Endothelial cell of umbilical vein (primary cell): Measurements from ENCODE around the gene EXT2. TPM values are rescaled to one million over a fixed set of nuclear protein-coding genes. Genes with fewer than 3 reads are reported as not detected.

ENCODE experiments used
- BruUV-seq: library from RNA; stranded (reverse); fragments of 400-500 nt; replicated peaks from 2 replicates; lab custom pipeline; 2021; lab: Mats Ljungman, UMichigan
- CTCF ChIA-PET: fragments of 300-600, 350-600 bp; sonication (Branson Sonifier 250); formaldehyde crosslinking; loops from one replicate; lab custom pipeline; 2021; ENCODE audit warnings: antibody characterized with exemption, inconsistent platforms; lab: Charles Lee
- POLR2A ChIA-PET: fragments of 300-600, 350-600 bp; sonication (Branson Sonifier 250); formaldehyde crosslinking; loops from one replicate; lab custom pipeline; 2021; ENCODE audit warnings: antibody characterized with exemption, inconsistent platforms; lab: Charles Lee
- DNase-seq: peaks from one replicate; pipeline ENCODE4 v3.0.0-alpha.2; 2011; ENCODE audit warnings: low read depth, low spot score
- FAIRE-seq: peaks from 2 replicates; lab custom pipeline; 2011; peaks lifted over from hg19 to GRCh38; lab: Jason Lieb, UNC
- H2AFZ ChIP-seq: 2 replicates; pipeline ENCODE4 v1.6.0; 2012; ENCODE audit warnings: low read depth, low read length, control low read depth, inconsistent platforms
- H3K27ac ChIP-seq: 2 replicates; pipeline ENCODE4 v1.5.1; 2011; ENCODE audit warnings: low read depth, mild to moderate bottlenecking, control low read depth, low read length, moderate library complexity; ENCODE audit not compliant: insufficient read depth
- H3K27me3 ChIP-seq, 2 experiments: 2 replicates each; pipeline versions ENCODE4 v1.6.0 to v1.6.1; 2011; ENCODE audit warnings: low read length in 2 of 2, mixed read lengths in 1 of 2; ENCODE audit not compliant: control insufficient read depth in 2 of 2, insufficient read depth in 2 of 2
- H3K36me3 ChIP-seq, 2 experiments: 2 replicates in 1 of 2; 3 replicates in 1 of 2; pipeline ENCODE4 v1.5.1; 2011; ENCODE audit warnings: low read length in 2 of 2, mild to moderate bottlenecking in 1 of 2, moderate library complexity in 1 of 2; ENCODE audit not compliant: control insufficient read depth in 2 of 2, insufficient read depth in 2 of 2; ENCODE audit errors: extremely low read depth in 1 of 2
- H3K4me1 ChIP-seq: 3 replicates; pipeline ENCODE4 v1.5.1; 2011; ENCODE audit warnings: mild to moderate bottlenecking, low read length; ENCODE audit not compliant: control insufficient read depth, insufficient read depth; ENCODE audit errors: extremely low read depth
- H3K4me2 ChIP-seq: 2 replicates; pipeline ENCODE4 v1.6.1; 2011; ENCODE audit warnings: low read length, control low read depth, mixed read lengths; ENCODE audit not compliant: insufficient read depth
- H3K4me3 ChIP-seq, 3 experiments: fragments of 200-600 bp in 1 of 3; sonication (generic), shearing (Covaris generic) in 1 of 3; replicated peaks in 1 of 3; 2 replicates each; pipeline ENCODE4 v1.5.1; 2011 to 2016; ENCODE audit warnings: control low read depth in 3 of 3, low read length in 3 of 3, mild to moderate bottlenecking in 2 of 3, inconsistent platforms in 1 of 3, low read depth in 1 of 3, moderate library complexity in 1 of 3; ENCODE audit not compliant: insufficient read depth in 1 of 3
- H3K79me2 ChIP-seq: 2 replicates; pipeline ENCODE4 v1.6.0; 2012; ENCODE audit warnings: low read length, inconsistent platforms; ENCODE audit not compliant: control insufficient read depth, insufficient read depth
- H3K9ac ChIP-seq: replicated peaks from 2 replicates; pipeline ENCODE3; 2011; ENCODE audit warnings: low read length, control low read depth; ENCODE audit not compliant: insufficient read depth; ENCODE audit errors: extremely low read depth
- H3K9me1 ChIP-seq: replicated peaks from 3 replicates; pipeline ENCODE4 v1.6.0; 2011; ENCODE audit warnings: mild to moderate bottlenecking, low read length; ENCODE audit not compliant: control insufficient read depth, insufficient read depth; ENCODE audit errors: extremely low read depth
- H3K9me3 ChIP-seq: replicated peaks from 2 replicates; pipeline ENCODE4 v1.5.1; 2012; ENCODE audit warnings: low read length, inconsistent platforms; ENCODE audit not compliant: control insufficient read depth, insufficient read depth
- H4K20me1 ChIP-seq: replicated peaks from 2 replicates; pipeline ENCODE3; 2011; ENCODE audit warnings: mild to moderate bottlenecking, low read length; ENCODE audit not compliant: control insufficient read depth, insufficient read depth; ENCODE audit errors: extremely low read depth
- CTCF ChIP-seq, 2 donors: IDR thresholded peaks; 1 replicate in 1 of 2; 2 replicates in 1 of 2; pipeline ENCODE4 v1.5.1; 2011; ENCODE audit warnings: low read length in 2 of 2, mild to moderate bottlenecking in 2 of 2, moderate library complexity in 2 of 2, control low read depth in 1 of 2, inconsistent platforms in 1 of 2, low read depth in 1 of 2; ENCODE audit not compliant: insufficient read depth in 1 of 2; ENCODE audit errors: extremely low read depth in 1 of 2
- EZH2 ChIP-seq: IDR thresholded peaks from 2 replicates; pipeline ENCODE4 v1.6.1; 2012; ENCODE audit warnings: borderline replicate concordance, low read depth, mild to moderate bottlenecking, moderate library complexity, low read length, inconsistent platforms; ENCODE audit not compliant: severe bottlenecking
- FOS ChIP-seq: IDR thresholded peaks from 2 replicates; pipeline ENCODE4 v1.6.1; 2011; ENCODE audit warnings: mild to moderate bottlenecking, low read length, moderate library complexity, borderline replicate concordance; ENCODE audit not compliant: insufficient read depth
- GATA2 ChIP-seq: IDR thresholded peaks from 2 replicates; pipeline ENCODE4 v1.7.0; 2011; ENCODE audit warnings: low read depth, mild to moderate bottlenecking, moderate library complexity, mixed read lengths, low read length; ENCODE audit not compliant: insufficient read length, insufficient read depth
- MYC ChIP-seq: IDR thresholded peaks from one replicate; pipeline ENCODE4 v1.6.1; 2011; ENCODE audit warnings: mild to moderate bottlenecking, low read depth, low read length
- POLR2AphosphoS5 ChIP-seq: IDR thresholded peaks from 2 replicates; pipeline ENCODE4 v1.6.1; 2012; ENCODE audit warnings: low read depth, mild to moderate bottlenecking, control low read depth, low read length, moderate library complexity; ENCODE audit not compliant: insufficient read depth
- dilution Hi-C: fragments of 300-500 bp; cut with MboI; formaldehyde crosslinking; loops from one replicate; pipeline ENCODE4 v1.15.0; 2019; ENCODE audit warnings: low sequenced_read_pairs; ENCODE audit not compliant: extremely low pct_ligation_motif_present
- intact Hi-C: fragments of 100-400 bp; cut with micrococcal nuclease; formaldehyde crosslinking; loops from one replicate; pipeline ENCODE4 v1.10.0; 2022
- polyA plus RNA-seq, 4 experiments: library from polyadenylated mRNA; depleted of rRNA in 3 of 4; stranded (reverse) in 3 of 4; unstranded in 1 of 4; fragments of >200 nt; gene quantifications; 2 replicates each; pipeline versions ENCODE4 v1.2.1 to v1.2.3, GENCODE V29; 2011 to 2012; ENCODE audit warnings: missing spikeins in 1 of 4
- total RNA-seq: library from RNA; stranded (reverse); gene quantifications from 2 replicates; pipeline ENCODE4 v1.2.3, GENCODE V29; 2021
- TF ChIP-seq, protein P1 (sequence below): IDR thresholded peaks from 2 replicates; pipeline ENCODE4 v1.6.1; 2011; ENCODE audit not compliant: insufficient read depth, insufficient read length

Gene EXT2
- total and polyA plus RNA-seq, 2 donors (not counting 3 experiments of a cell fraction or from before 2014, with no cell fraction given) = 50.9 to 60.3 TPM

DNA sequence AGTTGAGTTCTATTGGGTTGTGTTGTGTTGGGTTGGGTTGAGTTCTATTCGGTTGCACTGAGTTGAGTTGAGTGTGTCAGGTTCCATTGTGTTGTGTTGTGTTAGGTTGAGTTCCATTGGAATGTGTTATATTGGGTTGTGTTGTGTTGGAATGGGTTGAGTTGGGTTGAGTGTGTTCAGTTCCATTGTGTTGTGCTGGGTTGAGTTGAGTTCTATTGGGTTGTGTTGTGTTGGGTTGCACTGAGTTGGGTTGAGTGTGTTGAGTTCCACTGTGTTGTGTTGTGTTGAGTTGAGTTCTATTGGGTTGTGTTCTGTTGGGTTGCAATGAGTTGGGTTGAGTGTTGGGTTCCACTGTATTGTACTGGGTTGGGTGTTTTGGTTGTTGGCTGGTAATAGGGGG lies 178.9 kb downstream of the EXT2 start:
- Histone ChIP-seq H3K27ac (no peak overlapping the region), H3K9ac (no peak overlapping the region), H3K4me2 (no peak overlapping the region), H3K36me3 (no peaks in the 10 kb centered on the region), H3K79me2 (no peaks in the 10 kb centered on the region), H4K20me1 (no peaks in the 10 kb centered on the region), H3K9me1 (no peaks in the 10 kb centered on the region), H3K27me3 (peaks cover 0 to 1% of the 10 kb centered on the region in 2 experiments), H3K4me3 (no peak overlapping the region), H2AFZ (no peak overlapping the region), H3K4me1 (peaks cover 11% of the 10 kb centered on the region), H3K9me3 (no peaks in the 10 kb centered on the region)
- no peak for TF ChIP-seq POLR2AphosphoS5
- no peak for TF ChIP-seq EZH2
- TF ChIP-seq GATA2 = no peak
- TF ChIP-seq, protein P1, sequence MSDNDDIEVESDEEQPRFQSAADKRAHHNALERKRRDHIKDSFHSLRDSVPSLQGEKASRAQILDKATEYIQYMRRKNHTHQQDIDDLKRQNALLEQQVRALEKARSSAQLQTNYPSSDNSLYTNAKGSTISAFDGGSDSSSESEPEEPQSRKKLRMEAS = no peak
- no peak for TF ChIP-seq CTCF (IDR thresholded peaks at IDR 0.05; ENCODE audit: extremely low read depth in 1 of 2, insufficient read depth in 1 of 2, low read depth in 1 of 2, low read length in 2 of 2)
- no peak for TF ChIP-seq FOS
- TF ChIP-seq MYC = no peak
- dilution Hi-C loops = no loop called here
- no peak for DNase-seq
- POLR2A ChIA-PET = no interaction called here
- CTCF ChIA-PET = interaction anchor here (3.7 kb wide), 1 partner anchor 12 kb away, joined by 13 read pairs; no protein-coding TSS in a partner anchor
- intact Hi-C loops = no loop called here
- no TSS peak for BruUV-seq
- FAIRE-seq = no peak
